ENCODE measurements around the gene OR10H1. TPM values are rescaled to one million over a fixed set of nuclear protein-coding genes. Genes with fewer than 3 reads are reported as not detected.

The OR10H1 gene
- polyA plus RNA-seq, 2 of the 4 experiments (the other 2 are of a cell fraction), result not detected

Other genes starting within 250 kb of the OR10H1 start
- not detected in 2 replicates for gene CYP4F8, start 200.4 kb downstream of the OR10H1 start, polyA plus RNA-seq (2011; rRNA removed)
- gene CYP4F8, start 200.4 kb downstream of the OR10H1 start, polyA plus RNA-seq (2017; fragmentation: RNase III; extraction: RNeasy Plus Mini Kit Qiagen cat#74134 plus additional on column Dnase treatment), result not detected in 3 replicates
- gene CYP4F3, start 174.8 kb downstream of the OR10H1 start, polyA plus RNA-seq (2011; rRNA removed), result 32.2 and 33.2 TPM in 2 replicates
- gene CYP4F3, start 174.8 kb downstream of the OR10H1 start, polyA plus RNA-seq (2017; fragmentation: RNase III; extraction: RNeasy Plus Mini Kit Qiagen cat#74134 plus additional on column Dnase treatment), result 7.1 to 10.4 TPM (median 8.9 TPM) in 3 replicates
- gene CYP4F12, start 142.6 kb downstream of the OR10H1 start, polyA plus RNA-seq (2011; rRNA removed), result 12.8 and 12.9 TPM in 2 replicates
- 5.0 to 6.3 TPM (median 5.6 TPM) in 3 replicates for gene CYP4F12, start 142.6 kb downstream of the OR10H1 start, polyA plus RNA-seq (2017; fragmentation: RNase III; extraction: RNeasy Plus Mini Kit Qiagen cat#74134 plus additional on column Dnase treatment)
- not detected in 2 replicates for gene OR10H2, start 87.6 kb downstream of the OR10H1 start, polyA plus RNA-seq (2011; rRNA removed)
- not detected in 3 replicates for gene OR10H2, start 87.6 kb downstream of the OR10H1 start, polyA plus RNA-seq (2017; fragmentation: RNase III; extraction: RNeasy Plus Mini Kit Qiagen cat#74134 plus additional on column Dnase treatment)
- gene OR10H3, start 77.7 kb downstream of the OR10H1 start, polyA plus RNA-seq (2011; rRNA removed), result not detected in 2 replicates
- gene OR10H3, start 77.7 kb downstream of the OR10H1 start, polyA plus RNA-seq (2017; fragmentation: RNase III; extraction: RNeasy Plus Mini Kit Qiagen cat#74134 plus additional on column Dnase treatment), result not detected in 3 replicates
- not detected in 2 replicates for gene OR10H5, start 28.0 kb downstream of the OR10H1 start, polyA plus RNA-seq (2011; rRNA removed)
- not detected in 3 replicates for gene OR10H5, start 28.0 kb downstream of the OR10H1 start, polyA plus RNA-seq (2017; fragmentation: RNase III; extraction: RNeasy Plus Mini Kit Qiagen cat#74134 plus additional on column Dnase treatment)
- gene CYP4F2, start 82.4 kb upstream of the OR10H1 start, polyA plus RNA-seq (2011; rRNA removed), result 0.33 and 0.43 TPM in 2 replicates
- 0.07 to 0.13 TPM (median 0.07 TPM) in 3 replicates for gene CYP4F2, start 82.4 kb upstream of the OR10H1 start, polyA plus RNA-seq (2017; fragmentation: RNase III; extraction: RNeasy Plus Mini Kit Qiagen cat#74134 plus additional on column Dnase treatment)
- 26.2 and 34.2 TPM in 2 replicates for gene CYP4F11, start 118.9 kb upstream of the OR10H1 start, polyA plus RNA-seq (2011; rRNA removed)
- 3.0 to 4.6 TPM (median 4.0 TPM) in 3 replicates for gene CYP4F11, start 118.9 kb upstream of the OR10H1 start, polyA plus RNA-seq (2017; fragmentation: RNase III; extraction: RNeasy Plus Mini Kit Qiagen cat#74134 plus additional on column Dnase treatment)
- not detected in 2 replicates for gene OR10H4, start 133.3 kb upstream of the OR10H1 start, polyA plus RNA-seq (2011; rRNA removed)
- gene OR10H4, start 133.3 kb upstream of the OR10H1 start, polyA plus RNA-seq (2017; fragmentation: RNase III; extraction: RNeasy Plus Mini Kit Qiagen cat#74134 plus additional on column Dnase treatment), result not detected in 3 replicates